B cell (primary cell): Measurements from ENCODE around the gene RNLS.

ENCODE experiments used
- CTCF ChIP-seq: fragments of 200-600 bp; IDR thresholded peaks from one replicate; pipeline ENCODE4 v1.8.0; 2022; ENCODE audit warnings: antibody characterized with exemption, mild to moderate bottlenecking
- EZH2 ChIP-seq: IDR thresholded peaks from 2 replicates; pipeline ENCODE4 v1.6.1; 2012; ENCODE audit warnings: borderline replicate concordance, low read depth, mild to moderate bottlenecking, moderate library complexity, low read length; ENCODE audit not compliant: insufficient read depth, poor library complexity, severe bottlenecking

- TF ChIP-seq CTCF (no peak), EZH2 (no peak)
Measured at GRCh38 chr10:88505265-88505664, 77.9 kb downstream of the RNLS start.
